ENCODE measurements around the gene TC2N.

DNA sequence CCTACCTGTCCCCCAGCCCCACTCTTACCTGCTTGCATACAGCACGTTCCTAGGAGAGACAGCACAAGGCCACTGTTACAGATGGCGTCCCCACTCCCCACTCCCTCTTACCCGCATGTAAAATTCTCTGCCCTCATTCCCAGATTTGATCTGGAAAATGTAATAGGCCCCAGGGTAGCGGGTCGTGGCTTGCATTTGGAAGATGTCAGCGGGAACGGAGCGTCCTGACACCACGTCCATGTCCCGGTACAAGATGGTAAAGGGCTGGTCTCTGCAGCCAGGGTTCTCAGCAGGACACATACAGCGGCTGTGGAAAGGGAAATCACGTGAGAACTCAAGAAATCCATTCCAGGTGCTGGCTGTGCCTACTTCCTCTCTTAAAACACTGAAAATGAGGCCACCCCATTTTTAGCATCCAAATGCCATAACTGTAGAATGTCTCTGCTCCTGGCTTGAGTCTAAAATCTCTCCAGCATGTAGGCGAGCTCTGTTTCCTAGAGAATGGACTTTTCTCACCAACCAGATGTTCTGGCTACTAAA lies 10.1 kb upstream of the TC2N start:
- TF ChIP-seq ARNT (IDR thresholded peaks at IDR 0.05) (no peak), SP1 (IDR thresholded peaks at IDR 0.05) (no peak), FOXK2 (IDR thresholded peaks at IDR 0.05) (no peak), NFRKB (IDR thresholded peaks at IDR 0.05) (no peak), ZNF384 (IDR thresholded peaks at IDR 0.05) (no peak), HDGF (IDR thresholded peaks at IDR 0.05; ENCODE audit: borderline replicate concordance) (no peak)
- TF ChIP-seq, protein P1, sequence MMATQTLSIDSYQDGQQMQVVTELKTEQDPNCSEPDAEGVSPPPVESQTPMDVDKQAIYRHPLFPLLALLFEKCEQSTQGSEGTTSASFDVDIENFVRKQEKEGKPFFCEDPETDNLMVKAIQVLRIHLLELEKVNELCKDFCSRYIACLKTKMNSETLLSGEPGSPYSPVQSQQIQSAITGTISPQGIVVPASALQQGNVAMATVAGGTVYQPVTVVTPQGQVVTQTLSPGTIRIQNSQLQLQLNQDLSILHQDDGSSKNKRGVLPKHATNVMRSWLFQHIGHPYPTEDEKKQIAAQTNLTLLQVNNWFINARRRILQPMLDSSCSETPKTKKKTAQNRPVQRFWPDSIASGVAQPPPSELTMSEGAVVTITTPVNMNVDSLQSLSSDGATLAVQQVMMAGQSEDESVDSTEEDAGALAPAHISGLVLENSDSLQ (IDR thresholded peaks at IDR 0.05) = no peak
